GM12872 (cell line): ENCODE measurements around the gene STXBP1.

Experiments
- TF ChIP-seq, protein P1 (sequence below): IDR thresholded peaks from 3 replicates; pipeline ENCODE4 v1.5.1; 2011; ENCODE audit warnings: low read depth, mild to moderate bottlenecking, low read length, moderate library complexity; ENCODE audit not compliant: insufficient read depth

The STXBP1 gene

DNA sequence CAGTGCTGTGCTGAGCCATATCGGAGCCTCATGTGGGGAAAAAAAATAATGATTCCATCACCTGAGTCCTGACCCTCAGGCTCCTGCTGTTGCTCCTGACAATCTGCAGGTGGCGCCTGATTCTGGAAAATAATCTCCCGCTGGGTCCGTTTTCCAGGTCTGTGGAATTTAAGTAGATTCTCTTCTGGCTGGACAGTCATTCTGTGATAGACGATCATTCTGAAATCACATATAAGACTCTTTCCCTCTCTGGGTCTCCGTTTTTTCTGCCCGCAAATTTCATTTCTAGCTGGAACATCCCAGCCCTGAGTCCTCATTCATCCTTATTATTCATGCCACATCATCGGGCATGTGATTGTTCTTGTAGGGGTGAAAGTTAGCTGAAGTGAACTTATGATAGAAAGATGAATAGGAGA lies 22.1 kb upstream of the STXBP1 start:
- TF ChIP-seq, protein P1, sequence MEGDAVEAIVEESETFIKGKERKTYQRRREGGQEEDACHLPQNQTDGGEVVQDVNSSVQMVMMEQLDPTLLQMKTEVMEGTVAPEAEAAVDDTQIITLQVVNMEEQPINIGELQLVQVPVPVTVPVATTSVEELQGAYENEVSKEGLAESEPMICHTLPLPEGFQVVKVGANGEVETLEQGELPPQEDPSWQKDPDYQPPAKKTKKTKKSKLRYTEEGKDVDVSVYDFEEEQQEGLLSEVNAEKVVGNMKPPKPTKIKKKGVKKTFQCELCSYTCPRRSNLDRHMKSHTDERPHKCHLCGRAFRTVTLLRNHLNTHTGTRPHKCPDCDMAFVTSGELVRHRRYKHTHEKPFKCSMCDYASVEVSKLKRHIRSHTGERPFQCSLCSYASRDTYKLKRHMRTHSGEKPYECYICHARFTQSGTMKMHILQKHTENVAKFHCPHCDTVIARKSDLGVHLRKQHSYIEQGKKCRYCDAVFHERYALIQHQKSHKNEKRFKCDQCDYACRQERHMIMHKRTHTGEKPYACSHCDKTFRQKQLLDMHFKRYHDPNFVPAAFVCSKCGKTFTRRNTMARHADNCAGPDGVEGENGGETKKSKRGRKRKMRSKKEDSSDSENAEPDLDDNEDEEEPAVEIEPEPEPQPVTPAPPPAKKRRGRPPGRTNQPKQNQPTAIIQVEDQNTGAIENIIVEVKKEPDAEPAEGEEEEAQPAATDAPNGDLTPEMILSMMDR, result peak; percentile 81

GRCh38 chr9:127595611-127596010 lies 16.5 kb upstream of the STXBP1 start:
- TF ChIP-seq, protein P1, result no peak

DNA sequence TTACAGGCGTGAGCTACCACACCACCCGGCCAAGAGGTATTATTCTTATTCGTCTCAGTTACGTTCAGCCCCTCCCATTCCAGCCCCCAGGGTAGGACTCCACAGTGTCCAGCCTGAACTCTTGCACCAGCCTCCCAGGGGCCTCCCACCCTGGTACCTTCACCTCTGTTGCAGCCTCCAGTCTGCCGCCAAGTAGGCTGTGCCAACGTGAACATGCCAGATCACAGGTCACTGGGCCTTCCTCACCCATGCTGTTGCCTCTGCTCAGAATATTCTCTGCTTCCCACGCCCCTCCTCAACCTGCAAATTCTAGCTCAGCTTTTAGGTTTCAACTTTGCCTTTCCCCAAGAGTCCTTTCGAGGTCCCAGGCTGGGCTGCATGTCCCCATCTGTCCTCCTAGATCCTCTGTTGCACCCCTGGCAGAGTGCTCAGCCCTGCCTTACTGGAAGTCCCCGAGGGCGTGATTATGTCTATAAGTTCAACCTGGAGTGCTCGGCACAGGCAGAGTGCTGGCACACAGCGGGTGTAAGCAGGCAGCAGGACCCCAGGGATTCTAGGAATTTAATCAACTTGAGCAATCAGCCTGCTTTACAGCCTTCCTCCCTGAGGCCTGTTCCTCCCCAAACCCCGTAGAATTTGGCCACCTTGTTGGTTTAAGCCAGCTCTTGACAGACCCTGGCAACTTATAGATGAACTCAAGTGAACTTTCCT lies 13.1 kb upstream of the STXBP1 start:
- TF ChIP-seq, protein P1, result no peak

- TF ChIP-seq, protein P1, result no peak
Observed at GRCh38 chr9:127599550-127599891, 12.6 kb upstream of the STXBP1 start.

DNA sequence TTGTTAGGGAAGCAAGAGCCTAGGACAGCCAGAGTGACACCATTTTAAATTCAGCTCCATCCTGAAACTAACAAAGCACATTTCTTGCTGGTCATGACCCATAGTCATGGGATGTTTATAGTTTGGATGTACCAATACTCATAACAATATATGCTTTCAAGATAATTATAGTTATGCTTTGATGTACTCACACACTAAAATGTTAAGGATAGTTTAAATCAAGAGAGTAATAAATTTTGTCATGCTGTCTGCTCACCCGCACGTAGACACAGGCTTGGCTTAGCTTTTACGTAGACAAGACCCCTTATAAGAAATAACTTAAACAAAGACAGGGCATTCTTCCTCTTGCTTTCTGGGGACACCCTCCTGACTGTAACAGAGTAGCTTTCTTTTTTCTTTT lies 8.9 kb upstream of the STXBP1 start:
- TF ChIP-seq, protein P1, result no peak

DNA sequence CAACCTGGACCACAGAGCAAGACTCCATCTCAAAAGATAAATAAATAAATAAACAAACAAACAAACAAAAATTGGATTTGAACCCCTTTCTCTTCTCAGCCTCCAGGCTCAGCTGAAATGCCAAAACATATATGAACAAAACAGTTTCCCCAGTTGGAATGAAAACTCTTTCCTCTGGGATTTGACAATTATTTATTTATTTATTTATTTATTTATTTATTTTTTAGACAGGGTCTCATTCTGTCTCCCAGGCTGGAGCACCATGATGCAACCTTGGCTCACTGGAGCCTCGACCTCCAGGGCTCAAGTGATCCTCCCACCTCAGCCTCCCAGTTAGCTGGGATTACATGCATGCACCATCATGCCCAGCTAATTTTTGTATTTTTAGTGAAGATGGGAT lies 6.0 kb upstream of the STXBP1 start:
- TF ChIP-seq, protein P1, result no peak

- TF ChIP-seq, protein P1, result no peak
Observed at GRCh38 chr9:127608104-127608966, 3.7 kb upstream of the STXBP1 start.
